ENCODE data around the gene MIPEP. TPM values are rescaled to one million over a fixed set of nuclear protein-coding genes. Genes with fewer than 3 reads are reported as not detected.

MIPEP gene
- total and polyA plus RNA-seq, 11 donors: 21.5 to 88.1 (median 42.1) TPM

DNA sequence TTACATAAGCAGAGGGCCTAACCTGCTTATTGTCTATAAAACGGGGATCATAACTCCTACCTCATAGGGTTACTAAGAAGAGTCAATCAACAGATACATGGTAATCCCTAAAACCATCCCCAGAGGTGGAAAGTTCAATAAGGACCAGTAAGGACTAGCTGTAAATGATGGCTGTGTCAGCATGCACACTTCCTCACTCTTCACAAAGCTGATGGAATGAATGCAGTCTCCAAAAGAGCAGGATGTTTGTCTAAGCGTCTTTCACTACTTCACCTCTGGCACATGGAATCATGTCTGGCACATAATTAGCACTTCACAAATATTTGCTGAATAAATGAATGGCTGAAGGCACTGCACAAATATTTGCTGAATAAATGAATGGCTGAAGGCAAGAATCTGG is 134.2 kb downstream of the MIPEP start:
- peaks cover 0 to 13% (median 0%) of the 10 kb centered on the region in 9 donors for H3K36me3 ChIP-seq
- no peaks in the 10 kb centered on the region for H3K27me3 ChIP-seq
- intact Hi-C loops (cut with DNase I): no loop called here
- no peak overlapping the region for H3K4me3 ChIP-seq
- 89 to 94% (median 91%) methylated on average over 2 of the region's 2 CpGs for WGBS, 4 donors
- no peak for ATAC-seq
- no peak for DNase-seq
- peaks cover 0 to 28% (median 16%) of the 10 kb centered on the region in 12 donors for H3K4me1 ChIP-seq
- no peaks in the 10 kb centered on the region for H3K9me3 ChIP-seq
- TF ChIP-seq POLR2A (IDR thresholded peaks at IDR 0.05): no peak
- TF ChIP-seq, protein P1, sequence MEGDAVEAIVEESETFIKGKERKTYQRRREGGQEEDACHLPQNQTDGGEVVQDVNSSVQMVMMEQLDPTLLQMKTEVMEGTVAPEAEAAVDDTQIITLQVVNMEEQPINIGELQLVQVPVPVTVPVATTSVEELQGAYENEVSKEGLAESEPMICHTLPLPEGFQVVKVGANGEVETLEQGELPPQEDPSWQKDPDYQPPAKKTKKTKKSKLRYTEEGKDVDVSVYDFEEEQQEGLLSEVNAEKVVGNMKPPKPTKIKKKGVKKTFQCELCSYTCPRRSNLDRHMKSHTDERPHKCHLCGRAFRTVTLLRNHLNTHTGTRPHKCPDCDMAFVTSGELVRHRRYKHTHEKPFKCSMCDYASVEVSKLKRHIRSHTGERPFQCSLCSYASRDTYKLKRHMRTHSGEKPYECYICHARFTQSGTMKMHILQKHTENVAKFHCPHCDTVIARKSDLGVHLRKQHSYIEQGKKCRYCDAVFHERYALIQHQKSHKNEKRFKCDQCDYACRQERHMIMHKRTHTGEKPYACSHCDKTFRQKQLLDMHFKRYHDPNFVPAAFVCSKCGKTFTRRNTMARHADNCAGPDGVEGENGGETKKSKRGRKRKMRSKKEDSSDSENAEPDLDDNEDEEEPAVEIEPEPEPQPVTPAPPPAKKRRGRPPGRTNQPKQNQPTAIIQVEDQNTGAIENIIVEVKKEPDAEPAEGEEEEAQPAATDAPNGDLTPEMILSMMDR (IDR thresholded peaks at IDR 0.05): no peak
- no peak overlapping the region for H3K27ac ChIP-seq

GRCh38 chr13:23754506-23754905 is 134.7 kb downstream of the MIPEP start:
- H3K27ac ChIP-seq: no peak overlapping the region
- ATAC-seq: no peak
- no peak for DNase-seq

GRCh38 chr13:23753458-23753857 is 135.7 kb downstream of the MIPEP start:
- Histone ChIP-seq H3K9me3 (no peaks in the 10 kb centered on the region), H3K4me3 (no peak overlapping the region), H3K27ac (no peak overlapping the region), H3K36me3 (peaks cover 0 to 13% (median 0%) of the 10 kb centered on the region in 9 donors), H3K4me1 (peaks cover 0 to 18% (median 7%) of the 10 kb centered on the region in 12 donors), H3K27me3 (no peaks in the 10 kb centered on the region)
- TF ChIP-seq, protein P1 (IDR thresholded peaks at IDR 0.05): no peak
- no peak for TF ChIP-seq POLR2A (IDR thresholded peaks at IDR 0.05)
- WGBS, 4 donors: 55 to 82% (median 64%) methylated on average over 1 of the region's 1 CpG
- DNase-seq (no peak), ATAC-seq (peak in 1 of 4 donors; percentile 20)
- intact Hi-C loops (cut with DNase I): no loop called here

More at GRCh38 chr13:23754506-23754905, 134.7 kb downstream of the MIPEP start:
- Histone ChIP-seq H3K4me3 (no peak overlapping the region), H3K36me3 (peaks cover 0 to 13% (median 0%) of the 10 kb centered on the region in 9 donors), H3K9me3 (no peaks in the 10 kb centered on the region), H3K27me3 (no peaks in the 10 kb centered on the region), H3K4me1 (peaks cover 0 to 24% (median 12%) of the 10 kb centered on the region in 12 donors)
- TF ChIP-seq POLR2A (IDR thresholded peaks at IDR 0.05): no peak
- TF ChIP-seq, protein P1 (IDR thresholded peaks at IDR 0.05): no peak
- WGBS, 4 donors: 88 to 94% (median 89%) methylated on average over 6 of the region's 6 CpGs
- intact Hi-C loops (cut with DNase I): no loop called here

- no peak overlapping the region for H3K4me3 ChIP-seq
- H3K27ac ChIP-seq: no peak overlapping the region
- intact Hi-C loops (cut with DNase I): no loop called here
- H3K36me3 ChIP-seq: peaks cover 0 to 13% (median 0%) of the 10 kb centered on the region in 9 donors
- H3K9me3 ChIP-seq: no peaks in the 10 kb centered on the region
- peaks cover 0 to 9% (median 1%) of the 10 kb centered on the region in 12 donors for H3K4me1 ChIP-seq
- TF ChIP-seq, protein P1 (IDR thresholded peaks at IDR 0.05): no peak
- no peak for TF ChIP-seq POLR2A (IDR thresholded peaks at IDR 0.05)
- 31 to 55% (median 41%) methylated on average over 1 of the region's 1 CpG for WGBS, 4 donors
- H3K27me3 ChIP-seq: no peaks in the 10 kb centered on the region
- DNase-seq: no peak
- ATAC-seq: no peak
Measured at GRCh38 chr13:23752111-23753001, 136.8 kb downstream of the MIPEP start.
